ENCODE measurements around the gene FGF22. TPM values are rescaled to one million over a fixed set of nuclear protein-coding genes. Genes with fewer than 3 reads are reported as not detected.
A peak's percentile ranks its signal among the peaks of the same experiment; 100 is the strongest.

The FGF22 gene
- total and polyA plus RNA-seq, 2 donors (not counting 1 experiment from before 2014, with no cell fraction given) = 0.34 to 2.9 TPM

- Mint-ChIP-seq H3K4me1 (peaks cover 61% of the 10 kb centered on the region), H3K27ac (no peak overlapping the region), H3K4me3 (no peak overlapping the region), H3K9me3 (ENCODE audit: insufficient read depth) (no peaks in the 10 kb centered on the region), H3K27me3 (no peaks in the 10 kb centered on the region)
- H3K9ac ChIP-seq (ENCODE audit: low read length) = no peak overlapping the region
- peak overlapping the region in 1 of 2 donors; percentile 97 for H3K27ac ChIP-seq (ENCODE audit: low read length in 2 of 2)
- H3K27me3 ChIP-seq (replicated peaks in 1 of 4; ENCODE audit: control extremely low read depth in 1 of 4, control insufficient read depth in 3 of 4, insufficient read depth in 4 of 4, low read length in 3 of 4) = no peaks in the 10 kb centered on the region
- intact Hi-C loops (cut with micrococcal nuclease) = no loop called here
- 89% methylated on average over 19 of the region's 19 CpGs for WGBS (ENCODE audit: insufficient coverage)
- H3K4me2 ChIP-seq (replicated peaks; ENCODE audit: low read depth, low read length, poor library complexity, severe bottlenecking) = peak overlapping the region; percentile 96
- H3K4me3 ChIP-seq (ENCODE audit: control extremely low read depth in 1 of 5, extremely low read depth in 1 of 5, insufficient read depth in 1 of 5, low read depth in 2 of 5, low read length in 4 of 5) = no peak overlapping the region
- CTCF ChIA-PET = no interaction called here
- POLR2A ChIA-PET = no interaction called here
- H3K9me3 ChIP-seq (ENCODE audit: control extremely low read depth in 1 of 3, control insufficient read depth in 2 of 3, insufficient read depth in 1 of 3, low read length in 2 of 3) = no peaks in the 10 kb centered on the region
- H3K36me3 ChIP-seq (replicated peaks in 1 of 2; ENCODE audit: control extremely low read depth in 1 of 2, control insufficient read depth in 1 of 2, extremely low read depth in 1 of 2, insufficient read depth in 2 of 2, low read length in 1 of 2) = peaks cover 0 to 42% of the 10 kb centered on the region in 2 experiments
- peaks cover 28 to 53% of the 10 kb centered on the region in 2 donors for H3K4me1 ChIP-seq (ENCODE audit: control insufficient read depth in 2 of 2, insufficient read depth in 2 of 2, low read length in 2 of 2)
- peaks cover 100% of the 10 kb centered on the region for H3K79me2 ChIP-seq (ENCODE audit: control insufficient read depth, insufficient read depth, low read length)
- H2AFZ ChIP-seq (ENCODE audit: insufficient read depth, low read depth, low read length, poor library complexity, severe bottlenecking) = no peak overlapping the region
- H4K20me1 ChIP-seq (ENCODE audit: control insufficient read depth, insufficient read depth, low read length, poor library complexity, severe bottlenecking) = peaks cover 98% of the 10 kb centered on the region
- DNase-seq (no peak), ATAC-seq (ENCODE audit: low read depth) (no peak)
- no peak for TF ChIP-seq CTCF (IDR thresholded peaks at IDR 0.05)
Observed at GRCh38 chr19:657611-658010, 17.9 kb downstream of the FGF22 start.

GRCh38 chr19:658059-658839, 18.6 kb downstream of the FGF22 start:
- ATAC-seq (ENCODE audit: low read depth) = no peak
- intact Hi-C loops (cut with micrococcal nuclease) = no loop called here
- peak overlapping the region; percentile 96 for H3K4me2 ChIP-seq (replicated peaks; ENCODE audit: low read depth, low read length, poor library complexity, severe bottlenecking)
- ChIA-PET POLR2A (no interaction called here), CTCF (interaction anchor here (0.6 kb wide), 1 partner anchor 323 kb away, joined by 3 read pairs; no protein-coding TSS in a partner anchor)
- no peak overlapping the region for H3K9ac ChIP-seq (ENCODE audit: low read length)
- H3K27me3 ChIP-seq (replicated peaks in 1 of 4; ENCODE audit: control extremely low read depth in 1 of 4, control insufficient read depth in 3 of 4, insufficient read depth in 4 of 4, low read length in 3 of 4) = no peaks in the 10 kb centered on the region
- H3K27ac Mint-ChIP-seq = peak overlapping the region; percentile 67
- WGBS (ENCODE audit: insufficient coverage) = 89% methylated on average over 33 of the region's 33 CpGs
- H2AFZ ChIP-seq (ENCODE audit: insufficient read depth, low read depth, low read length, poor library complexity, severe bottlenecking) = no peak overlapping the region
- H4K20me1 ChIP-seq (ENCODE audit: control insufficient read depth, insufficient read depth, low read length, poor library complexity, severe bottlenecking) = peaks cover 94% of the 10 kb centered on the region
- no peaks in the 10 kb centered on the region for H3K9me3 Mint-ChIP-seq (ENCODE audit: insufficient read depth)
- H3K4me3 ChIP-seq (ENCODE audit: control extremely low read depth in 1 of 5, extremely low read depth in 1 of 5, insufficient read depth in 1 of 5, low read depth in 2 of 5, low read length in 4 of 5) = no peak overlapping the region
- no peak for DNase-seq
- peaks cover 0 to 36% of the 10 kb centered on the region in 2 experiments for H3K36me3 ChIP-seq (replicated peaks in 1 of 2; ENCODE audit: control extremely low read depth in 1 of 2, control insufficient read depth in 1 of 2, extremely low read depth in 1 of 2, insufficient read depth in 2 of 2, low read length in 1 of 2)
- no peak for TF ChIP-seq CTCF (IDR thresholded peaks at IDR 0.05)
- no peak for TF ChIP-seq EZH2 (IDR thresholded peaks at IDR 0.05; ENCODE audit: borderline replicate concordance, insufficient read depth, low read depth, low read length, poor library complexity, severe bottlenecking)
- H3K9me3 ChIP-seq (ENCODE audit: control extremely low read depth in 1 of 3, control insufficient read depth in 2 of 3, insufficient read depth in 1 of 3, low read length in 2 of 3) = no peaks in the 10 kb centered on the region
- peaks cover 96% of the 10 kb centered on the region for H3K79me2 ChIP-seq (ENCODE audit: control insufficient read depth, insufficient read depth, low read length)
- H3K4me1 Mint-ChIP-seq = peaks cover 61% of the 10 kb centered on the region
- H3K4me3 Mint-ChIP-seq = peak overlapping the region; percentile 16
- H3K27me3 Mint-ChIP-seq = no peaks in the 10 kb centered on the region
- peak overlapping the region in 1 of 2 donors; percentile 97 for H3K27ac ChIP-seq (ENCODE audit: low read length in 2 of 2)
- peaks cover 28 to 53% of the 10 kb centered on the region in 2 donors for H3K4me1 ChIP-seq (ENCODE audit: control insufficient read depth in 2 of 2, insufficient read depth in 2 of 2, low read length in 2 of 2)

Data from B cell (primary cell).